Pancreas (tissue), 10 donors: ENCODE results near the gene SLC34A3. TPM values are rescaled to one million over a fixed set of nuclear protein-coding genes. Genes with fewer than 3 reads are reported as not detected.

Source experiments
- ATAC-seq, 4 donors: fragments of 200-7000 bp; cut with Tn5 transposase; one replicate each; pipeline versions ENCODE4 v1.8.0 to v1.9.1; 2020; ENCODE audit warnings: mild to moderate bottlenecking in 4 of 4, moderate library complexity in 4 of 4
- DNase-seq, 6 donors: peaks; one replicate each; pipeline ENCODE4 v3.0.0-alpha.2; 2020
- FAIRE-seq: peaks from 2 replicates; lab custom pipeline; 2012; peaks lifted over from hg19 to GRCh38; lab: Jason Lieb, UNC
- H3K27ac ChIP-seq, 4 donors: fragments of 200-600 bp; sonication (generic); 1 replicate in 3 of 4; 2 replicates in 1 of 4; pipeline versions ENCODE4 v1.5.0 to v1.8.0; 2020
- H3K27me3 ChIP-seq, 4 donors: fragments of 200-600 bp; one replicate each; pipeline ENCODE4 v1.8.0; 2021
- H3K36me3 ChIP-seq, 3 donors: fragments of 200-600 bp; sonication (generic) in 1 of 3; one replicate each; pipeline versions ENCODE4 v1.5.0 to v1.8.0; 2020 to 2021
- H3K4me1 ChIP-seq, 3 donors: fragments of 200-600 bp; one replicate each; pipeline ENCODE4 v1.8.0; 2021
- H3K4me3 ChIP-seq, 4 donors: fragments of 200-600 bp; sonication (generic) in 2 of 4; one replicate each; pipeline versions ENCODE4 v1.5.0 to v1.8.0; 2020 to 2021
- H3K9me3 ChIP-seq, 4 donors: fragments of 200-600 bp; one replicate each; pipeline ENCODE4 v1.8.0; 2021
- WGBS, 2 donors: extraction: QIAGEN DNeasy Blood & Tissue Kit; methylation state at CpG; one replicate each; pipeline ENCODE4 v1.1.7; 2013; 5-methylcytosine and 5-hydroxymethylcytosine counted together
- intact Hi-C, 3 donors: fragments of 100-400 bp; cut with DNase I; formaldehyde crosslinking; loops; one replicate each; pipeline versions ENCODE4 v1.11.1 to v1.14.2; 2022
- polyA plus RNA-seq, 2 donors: library from polyadenylated mRNA; stranded (reverse); fragments of 200-250 nt; gene quantifications; one replicate each; pipeline ENCODE4 v1.2.3, GENCODE V29; 2013
- total RNA-seq, 6 donors: library from RNA; stranded (reverse); fragmentation: NEBNext Ultra II Directional in 4 of 6; extraction: Animal tissue kit (Norgen Biotek cat#: 25700) in 4 of 6; gene quantifications; one replicate each; pipeline versions ENCODE4 v1.2.1 to v1.2.4, GENCODE V29; 2021 to 2023
- TF ChIP-seq, protein P1 (sequence below), 4 donors: fragments of 200-600 bp; sonication (generic) in 3 of 4; IDR thresholded peaks; one replicate each; pipeline versions ENCODE4 v1.5.0 to v1.8.0; 2021; ENCODE audit warnings: antibody characterized with exemption in 4 of 4
- donor health status: healthy with polysubstance abuse.
- donor health status: DM: no; HTN: no; CAD: no; lungs with moderate emphysema.
- donor health status: DM: no; HTN: no; CAD: no.
- donor health status: control.
- donor health status: control.
- donor health status: Bipolar disorder and iron deficiency.
- donor health status: DM: yes; HTN: yes; CAD: no.
- donor health status: DM: no; HTN: no; CAD: no.
- donor health status: DM: no; HTN: no; CAD: no.
- donor health status: DM: yes; HTN: yes; CAD: no.

Gene SLC34A3
- total and polyA plus RNA-seq, 8 donors, result 0.12 to 0.42 (median 0.20) TPM; not detected in 4

DNA sequence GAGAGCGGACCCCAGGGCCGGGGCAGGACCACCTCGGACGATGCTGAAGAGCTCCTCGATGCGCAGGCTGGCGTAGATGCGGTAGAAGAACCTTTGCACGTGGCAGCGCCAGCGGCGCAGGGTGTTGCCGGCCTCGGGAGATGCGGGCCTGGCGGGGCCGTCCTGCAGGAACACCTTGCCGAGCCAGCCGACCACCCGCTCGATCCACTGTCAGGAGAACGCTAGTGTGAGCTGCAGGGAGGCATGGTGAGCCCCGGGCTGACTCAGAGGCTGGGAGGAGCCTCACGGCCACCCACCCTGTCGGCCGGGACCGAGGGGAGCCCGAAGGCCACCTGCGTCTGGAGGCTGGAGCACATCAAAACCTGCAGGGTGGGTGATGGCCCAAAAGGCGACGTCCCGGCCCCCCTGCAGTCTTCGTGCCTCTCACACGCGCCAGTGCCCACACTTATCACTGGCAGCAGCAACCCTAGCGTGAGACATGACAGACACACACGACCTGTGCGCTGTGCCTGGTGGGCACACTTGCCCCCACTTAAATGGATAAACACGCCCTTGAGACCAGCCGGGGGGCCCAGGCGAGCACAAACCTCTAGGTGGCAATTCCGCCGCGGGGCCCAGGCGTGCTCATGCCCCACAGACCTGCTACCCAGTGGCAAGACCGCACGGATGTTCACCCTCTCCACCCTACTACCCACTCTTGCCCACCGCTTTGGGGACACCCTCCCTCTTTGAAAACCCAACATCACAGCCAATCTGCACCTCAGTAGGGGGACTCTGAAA is 45.6 kb upstream of the SLC34A3 start:
- H3K27ac ChIP-seq, result no peak overlapping the region
- H3K4me3 ChIP-seq, result no peak overlapping the region
- no peaks in the 10 kb centered on the region for H3K27me3 ChIP-seq
- peaks cover 19 to 26% (median 25%) of the 10 kb centered on the region in 3 donors for H3K4me1 ChIP-seq
- WGBS, 2 donors, result 89 to 90% methylated on average over 48 of the region's 48 CpGs
- DNase-seq (peak in 1 of 6 donors; percentile 36), FAIRE-seq (no peak), ATAC-seq (no peak)
- TF ChIP-seq, protein P1, sequence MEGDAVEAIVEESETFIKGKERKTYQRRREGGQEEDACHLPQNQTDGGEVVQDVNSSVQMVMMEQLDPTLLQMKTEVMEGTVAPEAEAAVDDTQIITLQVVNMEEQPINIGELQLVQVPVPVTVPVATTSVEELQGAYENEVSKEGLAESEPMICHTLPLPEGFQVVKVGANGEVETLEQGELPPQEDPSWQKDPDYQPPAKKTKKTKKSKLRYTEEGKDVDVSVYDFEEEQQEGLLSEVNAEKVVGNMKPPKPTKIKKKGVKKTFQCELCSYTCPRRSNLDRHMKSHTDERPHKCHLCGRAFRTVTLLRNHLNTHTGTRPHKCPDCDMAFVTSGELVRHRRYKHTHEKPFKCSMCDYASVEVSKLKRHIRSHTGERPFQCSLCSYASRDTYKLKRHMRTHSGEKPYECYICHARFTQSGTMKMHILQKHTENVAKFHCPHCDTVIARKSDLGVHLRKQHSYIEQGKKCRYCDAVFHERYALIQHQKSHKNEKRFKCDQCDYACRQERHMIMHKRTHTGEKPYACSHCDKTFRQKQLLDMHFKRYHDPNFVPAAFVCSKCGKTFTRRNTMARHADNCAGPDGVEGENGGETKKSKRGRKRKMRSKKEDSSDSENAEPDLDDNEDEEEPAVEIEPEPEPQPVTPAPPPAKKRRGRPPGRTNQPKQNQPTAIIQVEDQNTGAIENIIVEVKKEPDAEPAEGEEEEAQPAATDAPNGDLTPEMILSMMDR (IDR thresholded peaks at IDR 0.05), result no peak
- H3K9me3 ChIP-seq, result no peaks in the 10 kb centered on the region
- H3K36me3 ChIP-seq, result peaks cover 0 to 46% (median 38%) of the 10 kb centered on the region in 3 donors
- intact Hi-C loops, result loop anchor here in 1 of 3 donors (5.0 kb wide), 1 partner anchor 68 kb away; no protein-coding TSS in a partner anchor

DNA sequence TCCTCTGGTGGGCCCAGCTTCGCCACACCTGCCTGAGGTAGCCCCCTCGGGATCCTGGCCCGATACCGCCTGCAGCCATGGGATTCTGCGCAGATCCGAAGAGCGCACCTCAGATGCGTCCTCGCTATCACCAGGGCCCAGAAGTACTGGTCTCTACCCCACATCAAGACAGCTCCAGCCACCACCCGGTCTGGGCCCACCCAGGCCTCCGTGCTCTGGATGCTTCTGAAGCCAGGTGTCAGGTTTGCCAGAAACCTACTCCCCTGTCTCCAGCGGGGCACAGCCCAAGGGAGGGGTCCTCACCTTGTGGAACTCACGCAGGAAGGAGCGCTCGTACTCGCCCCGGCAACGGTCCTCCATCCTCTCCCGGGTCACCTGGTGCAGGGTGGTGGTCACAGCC is 44.8 kb upstream of the SLC34A3 start:
- intact Hi-C loops, result loop anchor here in 1 of 3 donors (5.0 kb wide), 1 partner anchor 69 kb away; no protein-coding TSS in a partner anchor
- ATAC-seq (no peak), DNase-seq (no peak), FAIRE-seq (no peak)
- peaks cover 0 to 37% (median 31%) of the 10 kb centered on the region in 3 donors for H3K36me3 ChIP-seq
- H3K4me3 ChIP-seq, result no peak overlapping the region
- H3K27me3 ChIP-seq, result no peaks in the 10 kb centered on the region
- peaks cover 25 to 34% (median 34%) of the 10 kb centered on the region in 3 donors for H3K4me1 ChIP-seq
- whole genome bisulfite sequencing, 2 donors, result 89 to 92% methylated on average over 19 of the region's 19 CpGs
- H3K9me3 ChIP-seq, result no peaks in the 10 kb centered on the region
- no peak overlapping the region for H3K27ac ChIP-seq
- TF ChIP-seq, protein P1 (IDR thresholded peaks at IDR 0.05), result no peak

DNA sequence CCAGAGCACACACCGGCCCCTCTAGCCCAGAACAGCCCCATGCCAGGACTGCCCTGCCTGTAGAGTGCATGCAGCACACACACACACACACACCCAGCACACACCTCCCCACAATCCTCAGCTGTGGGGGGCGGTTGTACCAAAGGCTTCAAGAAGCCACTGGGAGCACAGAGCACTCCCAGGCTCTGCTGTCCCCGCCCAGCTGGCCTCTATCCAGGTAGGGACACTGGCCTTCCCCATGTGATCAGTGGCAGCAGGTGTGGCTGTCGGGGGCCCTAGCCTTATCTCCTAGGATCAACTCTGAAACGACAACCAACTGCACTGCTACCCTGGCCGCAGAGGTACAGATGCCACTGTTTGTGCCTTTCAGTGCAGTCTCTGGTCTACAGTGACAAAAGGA is 44.3 kb upstream of the SLC34A3 start:
- Histone ChIP-seq H3K4me3 (peak overlapping the region in 1 of 4 donors; percentile 5), H3K4me1 (peaks cover 25 to 37% (median 34%) of the 10 kb centered on the region in 3 donors), H3K36me3 (peaks cover 0 to 33% (median 27%) of the 10 kb centered on the region in 3 donors), H3K9me3 (no peaks in the 10 kb centered on the region), H3K27ac (no peak overlapping the region), H3K27me3 (no peaks in the 10 kb centered on the region)
- FAIRE-seq, result no peak
- no peak for ATAC-seq
- 37 to 58% methylated on average over 6 of the region's 6 CpGs for WGBS, 2 donors
- DNase-seq, result peak in 1 of 6 donors; percentile 61
- intact Hi-C loops, result loop anchor here in 1 of 3 donors (5.0 kb wide), 1 partner anchor 69 kb away; no protein-coding TSS in a partner anchor
- TF ChIP-seq, protein P1 (IDR thresholded peaks at IDR 0.05), result no peak

DNA sequence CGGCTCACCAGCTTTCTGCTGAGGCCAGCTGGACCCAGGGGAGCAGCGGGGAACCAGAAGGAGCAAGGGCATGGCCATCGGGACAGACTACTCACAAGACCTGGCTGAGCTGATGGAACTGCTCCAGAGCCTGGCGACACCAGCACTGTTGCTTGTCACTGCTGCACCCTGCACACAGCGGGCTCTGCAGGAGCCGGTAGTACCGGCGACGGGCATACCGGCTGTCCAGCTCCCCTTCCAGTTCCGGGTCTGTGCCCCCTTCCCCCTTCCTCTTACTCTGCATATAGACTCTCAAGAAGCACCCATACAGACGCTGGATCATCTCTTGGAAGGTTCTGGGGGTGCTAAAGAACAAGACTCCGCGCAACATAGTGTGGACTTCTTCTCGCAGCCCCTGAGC is 43.3 kb upstream of the SLC34A3 start:
- Histone ChIP-seq H3K4me1 (peaks cover 25 to 45% (median 34%) of the 10 kb centered on the region in 3 donors), H3K27me3 (no peaks in the 10 kb centered on the region), H3K27ac (no peak overlapping the region), H3K9me3 (no peaks in the 10 kb centered on the region), H3K36me3 (peaks cover 0 to 29% (median 18%) of the 10 kb centered on the region in 3 donors), H3K4me3 (peak overlapping the region; percentile 86 to 97 (median 89))
- ATAC-seq, result no peak
- TF ChIP-seq, protein P1 (IDR thresholded peaks at IDR 0.05), result no peak
- intact Hi-C loops, result loop anchor here in 1 of 3 donors (5.0 kb wide), 1 partner anchor 70 kb away; no protein-coding TSS in a partner anchor
- 62 to 68% methylated on average over 15 of the region's 15 CpGs for WGBS, 2 donors
- no peak for DNase-seq
- FAIRE-seq, result no peak
